ENCODE measurements around the gene ADAP1.

DNA sequence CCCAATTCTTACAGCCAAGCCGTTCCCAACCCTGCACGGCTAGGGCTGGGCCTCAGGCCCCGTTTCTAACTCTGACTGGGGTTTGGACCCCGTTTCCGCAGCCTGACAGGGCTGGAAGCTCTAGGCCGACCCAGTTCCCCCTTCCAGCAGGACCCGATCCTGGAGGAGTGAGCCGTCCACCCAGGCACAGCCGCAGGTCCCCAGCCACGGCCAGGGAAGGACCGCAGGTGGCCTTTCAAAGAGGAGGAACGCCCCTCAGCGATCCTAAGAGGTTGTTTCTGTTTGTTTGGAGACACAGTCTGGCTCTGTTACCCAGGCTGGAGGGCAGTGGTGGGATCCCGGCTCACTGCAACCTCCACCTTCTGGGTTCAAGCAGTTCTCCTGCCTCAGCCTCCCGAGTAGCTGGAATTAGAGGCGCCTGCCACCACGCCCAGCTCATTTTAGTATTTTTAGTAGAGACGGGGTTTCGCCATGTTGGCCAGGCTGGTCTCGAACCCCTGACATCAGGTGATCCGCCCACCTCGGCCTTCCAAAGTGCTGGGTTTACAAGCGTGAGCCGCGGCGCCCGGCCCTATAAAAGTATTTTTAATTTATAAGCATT, 78.9 kb downstream of the ADAP1 start:
- TF ChIP-seq, protein P1, sequence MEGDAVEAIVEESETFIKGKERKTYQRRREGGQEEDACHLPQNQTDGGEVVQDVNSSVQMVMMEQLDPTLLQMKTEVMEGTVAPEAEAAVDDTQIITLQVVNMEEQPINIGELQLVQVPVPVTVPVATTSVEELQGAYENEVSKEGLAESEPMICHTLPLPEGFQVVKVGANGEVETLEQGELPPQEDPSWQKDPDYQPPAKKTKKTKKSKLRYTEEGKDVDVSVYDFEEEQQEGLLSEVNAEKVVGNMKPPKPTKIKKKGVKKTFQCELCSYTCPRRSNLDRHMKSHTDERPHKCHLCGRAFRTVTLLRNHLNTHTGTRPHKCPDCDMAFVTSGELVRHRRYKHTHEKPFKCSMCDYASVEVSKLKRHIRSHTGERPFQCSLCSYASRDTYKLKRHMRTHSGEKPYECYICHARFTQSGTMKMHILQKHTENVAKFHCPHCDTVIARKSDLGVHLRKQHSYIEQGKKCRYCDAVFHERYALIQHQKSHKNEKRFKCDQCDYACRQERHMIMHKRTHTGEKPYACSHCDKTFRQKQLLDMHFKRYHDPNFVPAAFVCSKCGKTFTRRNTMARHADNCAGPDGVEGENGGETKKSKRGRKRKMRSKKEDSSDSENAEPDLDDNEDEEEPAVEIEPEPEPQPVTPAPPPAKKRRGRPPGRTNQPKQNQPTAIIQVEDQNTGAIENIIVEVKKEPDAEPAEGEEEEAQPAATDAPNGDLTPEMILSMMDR (IDR thresholded peaks at IDR 0.05): no peak
- TF ChIP-seq POLR2A (IDR thresholded peaks at IDR 0.05): no peak

Measured in lower leg skin (tissue), 3 donors.